Esophagus muscularis mucosa (tissue), 4 donors: ENCODE data around the gene SLC25A36.

Experiments
- EP300 ChIP-seq: sonication (generic); formaldehyde crosslinking; IDR thresholded peaks from one replicate; pipeline ENCODE4 v1.6.1; 2017; ENCODE audit warnings: antibody characterized with exemption
- POLR2A ChIP-seq: fragments of 450-650 bp; IDR thresholded peaks from one replicate; pipeline ENCODE4 v1.6.1; 2017; ENCODE audit warnings: antibody characterized with exemption, moderate library complexity, mild to moderate bottlenecking, low read depth
- POLR2AphosphoS5 ChIP-seq, 2 donors: sonication (generic); formaldehyde crosslinking; IDR thresholded peaks; one replicate each; pipeline ENCODE4 v1.6.1; 2017; ENCODE audit warnings: antibody characterized with exemption in 2 of 2
- TF ChIP-seq, protein P1 (sequence below), 3 experiments: fragments of 200-600 bp in 2 of 3; fragments of 450-650 bp in 1 of 3; sonication (generic) in 2 of 3; IDR thresholded peaks; one replicate each; pipeline ENCODE4 v1.5.1; 2017 to 2019; ENCODE audit warnings: antibody characterized with exemption in 3 of 3, mild to moderate bottlenecking in 2 of 3, moderate library complexity in 1 of 3

DNA sequence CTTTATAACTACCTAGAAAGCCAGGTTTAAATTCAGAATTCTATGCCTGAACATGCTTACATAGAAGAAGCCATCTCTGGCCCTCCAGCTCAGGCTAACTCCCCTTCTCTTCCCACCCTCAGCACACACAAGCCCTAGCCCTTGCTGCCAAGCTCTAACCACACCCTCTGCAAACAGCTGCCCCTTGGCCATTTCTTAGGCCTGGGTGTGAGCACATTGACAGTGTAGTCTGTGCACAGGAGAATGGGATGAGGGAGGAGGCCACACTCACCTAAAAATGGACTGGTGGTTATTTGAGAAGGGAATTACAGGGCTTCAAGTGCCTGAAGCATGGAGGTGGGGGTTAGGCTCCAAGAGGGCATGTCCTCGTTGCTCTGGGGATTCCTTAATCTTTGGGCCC, 42.3 kb upstream of the SLC25A36 start:
- TF ChIP-seq, protein P1, sequence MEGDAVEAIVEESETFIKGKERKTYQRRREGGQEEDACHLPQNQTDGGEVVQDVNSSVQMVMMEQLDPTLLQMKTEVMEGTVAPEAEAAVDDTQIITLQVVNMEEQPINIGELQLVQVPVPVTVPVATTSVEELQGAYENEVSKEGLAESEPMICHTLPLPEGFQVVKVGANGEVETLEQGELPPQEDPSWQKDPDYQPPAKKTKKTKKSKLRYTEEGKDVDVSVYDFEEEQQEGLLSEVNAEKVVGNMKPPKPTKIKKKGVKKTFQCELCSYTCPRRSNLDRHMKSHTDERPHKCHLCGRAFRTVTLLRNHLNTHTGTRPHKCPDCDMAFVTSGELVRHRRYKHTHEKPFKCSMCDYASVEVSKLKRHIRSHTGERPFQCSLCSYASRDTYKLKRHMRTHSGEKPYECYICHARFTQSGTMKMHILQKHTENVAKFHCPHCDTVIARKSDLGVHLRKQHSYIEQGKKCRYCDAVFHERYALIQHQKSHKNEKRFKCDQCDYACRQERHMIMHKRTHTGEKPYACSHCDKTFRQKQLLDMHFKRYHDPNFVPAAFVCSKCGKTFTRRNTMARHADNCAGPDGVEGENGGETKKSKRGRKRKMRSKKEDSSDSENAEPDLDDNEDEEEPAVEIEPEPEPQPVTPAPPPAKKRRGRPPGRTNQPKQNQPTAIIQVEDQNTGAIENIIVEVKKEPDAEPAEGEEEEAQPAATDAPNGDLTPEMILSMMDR (IDR thresholded peaks at IDR 0.05) = no peak
- TF ChIP-seq EP300 (no peak), POLR2A (no peak), POLR2AphosphoS5 (IDR thresholded peaks at IDR 0.05) (no peak)
